ENCODE data around the gene KCNH6.

KCNH6 gene

DNA sequence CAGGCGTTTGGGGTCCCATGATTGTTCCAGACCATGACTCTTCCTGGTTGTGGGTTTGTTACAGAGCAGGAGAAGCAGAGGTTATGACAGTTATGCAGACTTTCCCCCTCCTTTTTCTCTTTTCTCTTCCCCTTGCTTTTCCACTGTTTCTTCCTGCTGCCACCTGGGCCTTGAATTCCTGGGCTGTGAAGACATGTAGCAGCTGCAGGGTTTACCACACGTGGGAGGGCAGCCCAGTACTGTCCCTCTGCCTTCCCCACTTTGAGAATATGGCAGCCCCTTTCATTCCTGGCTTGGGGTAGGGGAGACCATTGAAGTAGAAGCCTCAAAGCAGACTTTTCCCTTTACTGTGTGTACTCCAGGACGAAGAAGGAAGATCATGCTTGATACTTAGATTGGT, 69.6 kb downstream of the KCNH6 start:
- no peak overlapping the region for H3K4me3 Mint-ChIP-seq
- no peaks in the 10 kb centered on the region for H3K9me3 Mint-ChIP-seq
- H3K4me1 Mint-ChIP-seq = no peaks in the 10 kb centered on the region
- no peak overlapping the region for H3K27ac Mint-ChIP-seq
- no peaks in the 10 kb centered on the region for H3K27me3 Mint-ChIP-seq (ENCODE audit: low read depth)
- TF ChIP-seq, protein P1, sequence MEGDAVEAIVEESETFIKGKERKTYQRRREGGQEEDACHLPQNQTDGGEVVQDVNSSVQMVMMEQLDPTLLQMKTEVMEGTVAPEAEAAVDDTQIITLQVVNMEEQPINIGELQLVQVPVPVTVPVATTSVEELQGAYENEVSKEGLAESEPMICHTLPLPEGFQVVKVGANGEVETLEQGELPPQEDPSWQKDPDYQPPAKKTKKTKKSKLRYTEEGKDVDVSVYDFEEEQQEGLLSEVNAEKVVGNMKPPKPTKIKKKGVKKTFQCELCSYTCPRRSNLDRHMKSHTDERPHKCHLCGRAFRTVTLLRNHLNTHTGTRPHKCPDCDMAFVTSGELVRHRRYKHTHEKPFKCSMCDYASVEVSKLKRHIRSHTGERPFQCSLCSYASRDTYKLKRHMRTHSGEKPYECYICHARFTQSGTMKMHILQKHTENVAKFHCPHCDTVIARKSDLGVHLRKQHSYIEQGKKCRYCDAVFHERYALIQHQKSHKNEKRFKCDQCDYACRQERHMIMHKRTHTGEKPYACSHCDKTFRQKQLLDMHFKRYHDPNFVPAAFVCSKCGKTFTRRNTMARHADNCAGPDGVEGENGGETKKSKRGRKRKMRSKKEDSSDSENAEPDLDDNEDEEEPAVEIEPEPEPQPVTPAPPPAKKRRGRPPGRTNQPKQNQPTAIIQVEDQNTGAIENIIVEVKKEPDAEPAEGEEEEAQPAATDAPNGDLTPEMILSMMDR (IDR thresholded peaks at IDR 0.05; ENCODE audit: unreplicated experiment in 3 of 3) = no peak
- H3K36me3 Mint-ChIP-seq (ENCODE audit: low read depth) = peaks cover 51% of the 10 kb centered on the region

- Mint-ChIP-seq H3K27me3 (ENCODE audit: low read depth) (no peaks in the 10 kb centered on the region), H3K4me1 (peaks cover 5% of the 10 kb centered on the region), H3K4me3 (no peak overlapping the region), H3K27ac (no peak overlapping the region), H3K9me3 (no peaks in the 10 kb centered on the region), H3K36me3 (ENCODE audit: low read depth) (peaks cover 31% of the 10 kb centered on the region)
- TF ChIP-seq, protein P1 (IDR thresholded peaks at IDR 0.05; ENCODE audit: unreplicated experiment in 3 of 3) = no peak
Observed at GRCh38 chr17:63595132-63595531, 72.0 kb downstream of the KCNH6 start.
